Esophagus squamous epithelium (tissue), 5 donors: ENCODE measurements around the gene TAS2R7. TPM values are rescaled to one million over a fixed set of nuclear protein-coding genes. Genes with fewer than 3 reads are reported as not detected.

Experiments used
- DNase-seq: peaks from one replicate; lab custom pipeline; 2025; lab: John Stamatoyannopoulos, UW
- H3K27ac ChIP-seq, 4 donors: fragments of 200-600 bp; sonication (generic); one replicate each; pipeline ENCODE4 v1.5.1; 2016 to 2019; ENCODE audit warnings: mild to moderate bottlenecking in 1 of 4
- H3K27me3 ChIP-seq, 4 donors: fragments of 200-600 bp; sonication (generic); 1 replicate in 3 of 4; 2 replicates in 1 of 4; pipeline versions ENCODE4 v1.5.1 to v1.6.0; 2017 to 2021; ENCODE audit warnings: antibody characterized with exemption in 1 of 4
- H3K36me3 ChIP-seq, 3 donors: fragments of 200-600 bp; sonication (generic); one replicate each; pipeline ENCODE4 v1.5.1; 2016 to 2019
- H3K4me1 ChIP-seq, 3 donors: fragments of 200-600 bp; sonication (generic); one replicate each; pipeline ENCODE4 v1.5.1; 2017 to 2019
- H3K4me3 ChIP-seq, 4 donors: fragments of 200-600 bp; sonication (generic); 1 replicate in 3 of 4; 2 replicates in 1 of 4; pipeline ENCODE4 v1.5.1; 2016 to 2019; ENCODE audit warnings: mild to moderate bottlenecking in 2 of 4, moderate library complexity in 1 of 4
- H3K9me3 ChIP-seq, 3 donors: fragments of 200-600 bp; sonication (generic); one replicate each; pipeline ENCODE4 v1.5.1; 2016 to 2019
- CTCF ChIP-seq, 6 experiments: fragments of 450-650 bp in 4 of 6; fragments of 200-600 bp in 2 of 6; sonication (generic) in 2 of 6; IDR thresholded peaks; one replicate each; pipeline ENCODE4 v1.5.1; 2016 to 2019; ENCODE audit warnings: antibody characterized with exemption in 6 of 6, mild to moderate bottlenecking in 4 of 6, moderate library complexity in 4 of 6
- POLR2A ChIP-seq, 4 donors: fragments of 450-650 bp; IDR thresholded peaks; one replicate each; pipeline ENCODE4 v1.6.1; 2017; ENCODE audit warnings: antibody characterized with exemption in 4 of 4, mild to moderate bottlenecking in 4 of 4, moderate library complexity in 3 of 4
- WGBS, 2 donors: methylation state at CpG; one replicate each; pipeline ENCODE4 v1.1.5; 2018; 5-methylcytosine and 5-hydroxymethylcytosine counted together
- intact Hi-C: fragments of 100-400 bp; cut with DNase I; formaldehyde crosslinking; loops from one replicate; pipeline ENCODE4 v1.15.0; 2022
- total RNA-seq, 4 donors: library from RNA; depleted of rRNA; stranded (reverse); fragments of >200 nt; gene quantifications; one replicate each; pipeline ENCODE4 v1.1.0, GENCODE V29; 2016
- donor health status: DM: yes; HTN: yes; CAD: no.

Gene TAS2R7
- total RNA-seq, 4 donors from 2014 or later, result 0.40 TPM; not detected in 3

- no peaks in the 10 kb centered on the region for H3K9me3 ChIP-seq
- DNase-seq, result no peak
- H3K36me3 ChIP-seq, result no peaks in the 10 kb centered on the region
- no peaks in the 10 kb centered on the region for H3K4me1 ChIP-seq
- intact Hi-C loops, result loop anchor here (10.0 kb wide), 2 partner anchors 416 to 706 kb away; no protein-coding TSS in a partner anchor
- no peak overlapping the region for H3K27ac ChIP-seq
- no peak for TF ChIP-seq CTCF (IDR thresholded peaks at IDR 0.05)
- TF ChIP-seq POLR2A (IDR thresholded peaks at IDR 0.05), result no peak
- WGBS, 2 donors, result 77 to 93% methylated on average over 2 of the region's 2 CpGs
- no peak overlapping the region for H3K4me3 ChIP-seq
- peaks cover 0 to 1% (median 0%) of the 10 kb centered on the region in 4 donors for H3K27me3 ChIP-seq
Observed at GRCh38 chr12:10779103-10779502, 23.3 kb downstream of the TAS2R7 start.

DNA sequence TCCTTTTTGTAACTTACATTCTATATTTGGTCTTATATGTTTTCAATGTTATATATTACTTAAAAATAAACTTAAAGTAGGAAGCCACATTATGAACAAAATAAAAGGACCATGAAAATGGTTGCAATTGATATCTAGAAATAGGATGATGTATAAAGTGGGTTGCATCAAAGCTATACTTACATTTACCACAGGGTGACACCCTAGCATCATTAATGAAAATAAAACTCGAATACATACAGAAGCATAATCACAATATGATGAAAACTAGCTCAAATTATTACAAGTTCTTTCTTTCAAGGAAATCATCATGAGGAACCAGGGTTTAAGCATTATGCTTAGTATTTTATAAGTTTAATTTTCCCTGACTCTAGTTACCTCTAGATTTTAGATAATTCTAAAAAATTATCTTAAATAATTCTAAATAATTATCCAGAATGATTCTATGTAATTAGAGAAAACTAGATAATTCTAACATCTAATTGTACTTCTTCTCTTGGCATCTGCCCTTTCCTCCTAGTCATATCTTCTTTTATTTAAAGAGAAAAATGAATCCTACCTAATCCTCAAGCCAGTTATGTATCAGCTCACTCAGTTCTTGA is 31.2 kb downstream of the TAS2R7 start:
- Histone ChIP-seq H3K27ac (no peak overlapping the region), H3K4me3 (no peak overlapping the region), H3K27me3 (peaks cover 0 to 46% (median 0%) of the 10 kb centered on the region in 4 donors), H3K4me1 (no peaks in the 10 kb centered on the region), H3K36me3 (no peaks in the 10 kb centered on the region), H3K9me3 (no peaks in the 10 kb centered on the region)
- intact Hi-C loops, result loop anchor here (10.0 kb wide), 2 partner anchors 424 to 714 kb away; no protein-coding TSS in a partner anchor
- WGBS, 2 donors, result 0% methylated on average over 1 of the region's 1 CpG
- DNase-seq, result no peak
- TF ChIP-seq POLR2A (IDR thresholded peaks at IDR 0.05) (no peak), CTCF (IDR thresholded peaks at IDR 0.05) (peak; percentile 15 to 87 (median 62))

GRCh38 chr12:10759657-10760056 is 42.8 kb downstream of the TAS2R7 start:
- WGBS, 2 donors, result 29 to 39% methylated on average over 2 of the region's 2 CpGs
- Histone ChIP-seq H3K4me3 (no peak overlapping the region), H3K27ac (no peak overlapping the region), H3K36me3 (no peaks in the 10 kb centered on the region), H3K27me3 (peaks cover 0 to 18% (median 0%) of the 10 kb centered on the region in 4 donors), H3K9me3 (peaks cover 5 to 15% (median 13%) of the 10 kb centered on the region in 3 donors), H3K4me1 (no peaks in the 10 kb centered on the region)
- TF ChIP-seq POLR2A (IDR thresholded peaks at IDR 0.05) (no peak), CTCF (IDR thresholded peaks at IDR 0.05) (no peak)
- DNase-seq, result no peak
- intact Hi-C loops, result loop anchor here (10.0 kb wide), 1 partner anchor 85 kb away; the partner anchor contains the start of gene STYK1

DNA sequence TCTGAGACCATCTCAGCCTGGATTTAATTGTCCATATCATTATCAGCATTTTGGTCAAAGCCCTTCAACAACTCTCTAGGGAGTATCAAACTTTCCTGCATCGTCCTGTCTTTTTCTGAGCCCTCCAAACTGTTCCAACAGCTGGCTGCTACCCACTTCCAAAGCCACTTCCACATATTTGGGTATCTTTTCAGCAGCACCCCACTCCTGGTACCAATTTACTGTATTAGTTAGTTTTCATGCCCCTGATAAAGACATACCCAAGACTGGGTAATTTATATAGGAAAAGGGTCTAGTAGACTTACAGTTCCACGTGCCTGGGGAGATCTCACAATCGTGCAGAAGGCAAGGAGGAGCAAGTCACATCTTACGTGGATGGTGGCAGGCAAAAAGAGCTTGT is 46.2 kb downstream of the TAS2R7 start:
- TF ChIP-seq CTCF (IDR thresholded peaks at IDR 0.05) (no peak), POLR2A (IDR thresholded peaks at IDR 0.05) (no peak)
- intact Hi-C loops, result loop anchor here (10.0 kb wide), 1 partner anchor 81 kb away; the partner anchor contains the start of gene STYK1
- 77 to 83% methylated on average over 4 of the region's 4 CpGs for WGBS, 2 donors

GRCh38 chr12:10753059-10753458 is 49.4 kb downstream of the TAS2R7 start:
- intact Hi-C loops, result loop anchor here (10.0 kb wide), 1 partner anchor 78 kb away; the partner anchor contains the start of gene STYK1

More for the DNA sequence above, 46.2 kb downstream of the TAS2R7 start:
- no peak for DNase-seq
- Histone ChIP-seq H3K27me3 (peaks cover 0 to 7% (median 0%) of the 10 kb centered on the region in 4 donors), H3K36me3 (no peaks in the 10 kb centered on the region), H3K9me3 (peaks cover 5 to 15% (median 13%) of the 10 kb centered on the region in 3 donors), H3K4me3 (no peak overlapping the region), H3K4me1 (no peaks in the 10 kb centered on the region), H3K27ac (no peak overlapping the region)

More at GRCh38 chr12:10753059-10753458, 49.4 kb downstream of the TAS2R7 start:
- TF ChIP-seq POLR2A (IDR thresholded peaks at IDR 0.05), result no peak
- TF ChIP-seq CTCF (IDR thresholded peaks at IDR 0.05), result no peak
- Histone ChIP-seq H3K4me1 (peaks cover 0 to 14% (median 0%) of the 10 kb centered on the region in 3 donors), H3K9me3 (peaks cover 5 to 15% (median 13%) of the 10 kb centered on the region in 3 donors), H3K36me3 (no peaks in the 10 kb centered on the region), H3K27ac (no peak overlapping the region), H3K27me3 (no peaks in the 10 kb centered on the region), H3K4me3 (no peak overlapping the region)
- no peak for DNase-seq
- 24 to 40% methylated on average over 4 of the region's 4 CpGs for WGBS, 2 donors
